IMR-90 (cell line): Measurements from ENCODE around the gene ING2. TPM values are rescaled to one million over a fixed set of nuclear protein-coding genes. Genes with fewer than 3 reads are reported as not detected.
A peak's percentile ranks its signal among the peaks of the same experiment; 100 is the strongest.

ENCODE experiments used
- ATAC-seq: fragments of 200-7000 bp; cut with Tn5 transposase; 2 replicates; pipeline ENCODE4 v1.9.1; 2020; ENCODE audit warnings: low read depth, mild to moderate bottlenecking, moderate library complexity
- BruUV-seq: library from RNA; stranded (reverse); fragments of 400-500 nt; replicated peaks from 2 replicates; lab custom pipeline; 2021; lab: Mats Ljungman, UMichigan
- CTCF ChIA-PET: fragments of 300-600 bp; formaldehyde crosslinking; extraction: SDS; loops from one replicate; lab custom pipeline; 2021; ENCODE audit warnings: antibody characterized with exemption; lab: Yijun Ruan, JAX
- POLR2A ChIA-PET: fragments of 300-600 bp; sonication (Branson Sonifier 250); formaldehyde crosslinking; loops from one replicate; lab custom pipeline; 2022; ENCODE audit warnings: antibody characterized with exemption; ENCODE audit not compliant: unreplicated experiment; lab: Charles Lee
- DNase-seq: peaks from one replicate; pipeline ENCODE4 v3.0.0; 2013
- H2AFZ ChIP-seq: replicated peaks from 2 replicates; pipeline ENCODE3; 2013; ENCODE audit warnings: low read length, mild to moderate bottlenecking; ENCODE audit not compliant: poor library complexity
- H2AK5ac ChIP-seq: 2 replicates; pipeline ENCODE4 v1.6.1; 2013; ENCODE audit warnings: low read depth, low read length, inconsistent platforms
- H2AK9ac ChIP-seq: replicated peaks from 2 replicates; pipeline ENCODE3; 2013; ENCODE audit warnings: mild to moderate bottlenecking, low read depth, low read length, moderate library complexity; ENCODE audit not compliant: poor library complexity
- H2BK120ac ChIP-seq: 2 replicates; pipeline ENCODE4 v1.6.1; 2013; ENCODE audit warnings: low read depth, low read length, inconsistent platforms
- H2BK15ac ChIP-seq: 3 replicates; pipeline ENCODE4 v1.6.1; 2013; ENCODE audit warnings: low read depth, low read length, inconsistent platforms
- H2BK20ac ChIP-seq: 2 replicates; pipeline ENCODE4 v1.6.1; 2013; ENCODE audit warnings: low read depth, mild to moderate bottlenecking, inconsistent platforms, low read length, moderate library complexity
- H2BK5ac ChIP-seq: 2 replicates; pipeline ENCODE4 v1.6.1; 2013; ENCODE audit warnings: mild to moderate bottlenecking, low read depth, low read length, inconsistent platforms; ENCODE audit not compliant: poor library complexity, severe bottlenecking
- H3K14ac ChIP-seq: replicated peaks from 2 replicates; pipeline ENCODE4 v1.6.1; 2013; ENCODE audit warnings: low read depth, low read length, inconsistent platforms
- H3K18ac ChIP-seq: 2 replicates; pipeline ENCODE4 v1.6.1; 2013; ENCODE audit warnings: low read depth, low read length, control low read depth
- H3K23ac ChIP-seq: 2 replicates; pipeline ENCODE4 v1.6.1; 2013; ENCODE audit warnings: low read depth, low read length, inconsistent platforms
- H3K27ac ChIP-seq: 2 replicates; pipeline ENCODE4 v1.5.1; 2013; ENCODE audit warnings: mild to moderate bottlenecking, control low read depth, low read length; ENCODE audit not compliant: insufficient read depth
- H3K27me3 ChIP-seq: 2 replicates; pipeline ENCODE4 v1.6.1; 2013; ENCODE audit warnings: low read length; ENCODE audit not compliant: control insufficient read depth, insufficient read depth
- H3K36me3 ChIP-seq: 2 replicates; pipeline ENCODE4 v1.6.1; 2013; ENCODE audit warnings: low read length, mixed read lengths; ENCODE audit not compliant: control insufficient read depth, insufficient read depth
- H3K4ac ChIP-seq: 2 replicates; pipeline ENCODE4 v1.6.1; 2013; ENCODE audit warnings: low read depth, low read length, inconsistent platforms
- H3K4me1 ChIP-seq: 2 replicates; pipeline ENCODE4 v1.6.1; 2013; ENCODE audit warnings: low read length, mixed read lengths; ENCODE audit not compliant: control insufficient read depth, insufficient read depth
- H3K4me2 ChIP-seq: 2 replicates; pipeline ENCODE4 v1.6.1; 2013; ENCODE audit warnings: low read depth, mild to moderate bottlenecking, control low read depth, low read length, moderate library complexity
- H3K4me3 ChIP-seq: 2 replicates; pipeline ENCODE4 v1.5.1; 2013; ENCODE audit warnings: low read depth, mild to moderate bottlenecking, control low read depth, low read length, moderate library complexity; ENCODE audit not compliant: insufficient read depth
- H3K56ac ChIP-seq: 2 replicates; pipeline ENCODE4 v1.6.1; 2013; ENCODE audit warnings: low read length, inconsistent platforms; ENCODE audit not compliant: insufficient read depth; ENCODE audit errors: extremely low read depth
- H3K79me1 ChIP-seq, 2 experiments: 2 replicates each; pipeline ENCODE4 v1.6.1; 2013; ENCODE audit warnings: low read length in 2 of 2, inconsistent platforms in 1 of 2, low read depth in 1 of 2
- H3K9ac ChIP-seq: 2 replicates; pipeline ENCODE4 v1.6.1; 2013; ENCODE audit warnings: low read depth, low read length, control low read depth
- H3K9me1 ChIP-seq: 2 replicates; pipeline ENCODE4 v1.6.1; 2013; ENCODE audit warnings: low read length, inconsistent platforms; ENCODE audit not compliant: insufficient read depth
- H3K9me3 ChIP-seq: 2 replicates; pipeline ENCODE4 v1.6.1; 2013; ENCODE audit warnings: low read length; ENCODE audit not compliant: control insufficient read depth, insufficient read depth
- H4K20me1 ChIP-seq: 2 replicates; pipeline ENCODE4 v1.6.1; 2013; ENCODE audit warnings: low read length, inconsistent platforms; ENCODE audit not compliant: insufficient read depth
- H4K5ac ChIP-seq: 2 replicates; pipeline ENCODE4 v1.6.1; 2013; ENCODE audit warnings: mild to moderate bottlenecking, low read depth, low read length, control low read depth
- H4K8ac ChIP-seq, 2 experiments: 2 replicates each; pipeline ENCODE4 v1.6.1; 2013; ENCODE audit warnings: low read depth in 2 of 2, low read length in 2 of 2, control low read depth in 1 of 2, inconsistent platforms in 1 of 2
- H4K91ac ChIP-seq: 2 replicates; pipeline ENCODE4 v1.6.1; 2013; ENCODE audit warnings: low read depth, low read length, inconsistent platforms; ENCODE audit not compliant: insufficient read depth
- BHLHE40 ChIP-seq: fragments of 150-350 bp; IDR thresholded peaks from 2 replicates; pipeline ENCODE4 v1.6.1; 2016; ENCODE audit warnings: mild to moderate bottlenecking, low read depth, low read length
- CEBPB ChIP-seq: IDR thresholded peaks from 2 replicates; pipeline ENCODE4 v1.6.1; 2012; ENCODE audit warnings: low read depth, low read length, improper control_type of control experiment
- CHD1 ChIP-seq: IDR thresholded peaks from 2 replicates; pipeline ENCODE4 v1.6.1; 2012; ENCODE audit warnings: low read depth, low read length, improper control_type of control experiment
- MAFK ChIP-seq: IDR thresholded peaks from 2 replicates; pipeline ENCODE4 v1.6.1; 2012; ENCODE audit warnings: low read depth, low read length, improper control_type of control experiment
- MXI1 ChIP-seq: IDR thresholded peaks from 2 replicates; pipeline ENCODE4 v1.6.1; 2012; ENCODE audit warnings: low read depth, mild to moderate bottlenecking, low read length, moderate library complexity, borderline replicate concordance
- NFE2L2 ChIP-seq: fragments of 150-350 bp; IDR thresholded peaks from 2 replicates; pipeline ENCODE4 v1.6.1; 2016; ENCODE audit warnings: low read depth, mild to moderate bottlenecking, low read length
- POLR2A ChIP-seq: IDR thresholded peaks from 2 replicates; pipeline ENCODE4 v1.6.1; 2012; ENCODE audit warnings: mild to moderate bottlenecking, low read depth, low read length
- RCOR1 ChIP-seq: IDR thresholded peaks from 2 replicates; pipeline ENCODE4 v1.6.1; 2012; ENCODE audit warnings: mild to moderate bottlenecking, low read length, improper control_type of control experiment; ENCODE audit not compliant: insufficient replicate concordance
- WGBS, 2 experiments: methylation state at CpG; one replicate each; pipeline versions ENCODE4 v1.1.5 to v1.1.7; 2013; ENCODE audit warnings: missing lambda C conversion rate in 2 of 2; ENCODE audit not compliant: insufficient read length in 1 of 2; ENCODE audit errors: extremely low coverage in 2 of 2; 5-methylcytosine and 5-hydroxymethylcytosine counted together
- dilution Hi-C: fragments of 300-500 bp; cut with HindIII; formaldehyde crosslinking; loops from one replicate; pipeline ENCODE4 v1.14.3; 2018; ENCODE audit warnings: low sequenced_read_pairs; ENCODE audit not compliant: unreplicated experiment
- in situ Hi-C: fragments of 300-500 bp; cut with MboI; formaldehyde crosslinking; loops from 3 replicates; pipeline ENCODE4 v1.14.3; 2019; ENCODE audit warnings: low sequenced_read_pairs, inconsistent platforms, mixed read lengths
- intact Hi-C: fragments of 100-400 bp; cut with micrococcal nuclease; formaldehyde crosslinking; loops from 2 replicates; pipeline ENCODE4 v1.10.0; 2022
- polyA plus RNA-seq, 3 experiments: library from polyadenylated mRNA; depleted of rRNA; stranded (reverse); fragments of >200 nt; gene quantifications; 2 replicates each; pipeline ENCODE4 v1.2.3, GENCODE V29; 2012; ENCODE audit warnings: low replicate concordance in 1 of 3
- total RNA-seq: library from RNA; depleted of rRNA; stranded (reverse); fragments of >200 nt; gene quantifications from 2 replicates; pipeline ENCODE4 v1.2.3, GENCODE V29; 2012
- TF ChIP-seq, protein P1 (sequence below): fragments of 150-350 bp; IDR thresholded peaks from 2 replicates; pipeline ENCODE4 v1.6.1; 2017; ENCODE audit warnings: mild to moderate bottlenecking, antibody characterized with exemption, low read length, low read depth

ING2 gene
- total and polyA plus RNA-seq, 2 of the 4 experiments (the other 2 are of a cell fraction): 2.5 to 9.5 TPM

DNA sequence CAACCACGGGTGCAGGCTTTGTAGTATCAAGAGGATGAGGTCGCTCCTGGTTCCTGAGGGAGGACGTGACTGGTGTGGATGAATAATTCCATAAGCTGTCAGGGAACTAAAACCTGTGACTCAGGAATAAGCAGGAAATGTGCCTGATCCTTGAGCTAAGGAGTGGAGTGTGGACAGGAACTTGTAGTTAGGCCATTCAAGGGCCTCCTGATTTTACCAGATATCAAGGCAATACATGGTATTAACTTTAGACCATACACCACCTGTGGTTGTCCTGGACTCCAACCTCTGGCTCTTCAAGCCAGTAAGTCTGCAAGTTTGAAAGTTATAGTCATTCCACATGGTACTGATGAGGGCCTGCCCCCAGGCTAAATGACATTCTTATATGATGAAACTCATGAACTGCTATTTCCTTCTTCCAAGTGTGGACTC is 12.1 kb upstream of the ING2 start:
- no peaks in the 10 kb centered on the region for H4K20me1 ChIP-seq
- H3K27me3 ChIP-seq: no peaks in the 10 kb centered on the region
- DNase-seq: peak; percentile 79
- TF ChIP-seq MXI1: no peak
- no peak for TF ChIP-seq RCOR1
- TF ChIP-seq CEBPB: no peak
- no peak for TF ChIP-seq POLR2A
- TF ChIP-seq MAFK: no peak
- no peak for TF ChIP-seq CHD1
- TF ChIP-seq NFE2L2: no peak
- TF ChIP-seq, protein P1, sequence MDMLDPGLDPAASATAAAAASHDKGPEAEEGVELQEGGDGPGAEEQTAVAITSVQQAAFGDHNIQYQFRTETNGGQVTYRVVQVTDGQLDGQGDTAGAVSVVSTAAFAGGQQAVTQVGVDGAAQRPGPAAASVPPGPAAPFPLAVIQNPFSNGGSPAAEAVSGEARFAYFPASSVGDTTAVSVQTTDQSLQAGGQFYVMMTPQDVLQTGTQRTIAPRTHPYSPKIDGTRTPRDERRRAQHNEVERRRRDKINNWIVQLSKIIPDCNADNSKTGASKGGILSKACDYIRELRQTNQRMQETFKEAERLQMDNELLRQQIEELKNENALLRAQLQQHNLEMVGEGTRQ: no peak
- TF ChIP-seq BHLHE40: no peak
- H3K9me1 ChIP-seq: no peaks in the 10 kb centered on the region
- peak overlapping the region; percentile 23; the same call in 1 of the 2 replicates for H2BK20ac ChIP-seq
- intact Hi-C loops (no loop called here), in situ Hi-C loops (no loop called here), dilution Hi-C loops (no loop called here)
- CTCF ChIA-PET: interaction anchor here (0.7 kb wide), 1 partner anchor 575 kb away, joined by 3 read pairs; no protein-coding TSS in a partner anchor
- H2BK15ac ChIP-seq: peak overlapping the region; percentile 9; the same call in 1 of the 3 replicates
- peak overlapping the region in 1 of 2 experiments; percentile 39; a peak in 2 of 4 replicates for H4K8ac ChIP-seq
- H3K4ac ChIP-seq: peak overlapping the region; percentile 26; the same call in 1 of the 2 replicates
- H3K56ac ChIP-seq: no peak overlapping the region
- no peak overlapping the region; the same call in 1 of the 2 replicates for H2AK5ac ChIP-seq
- H4K5ac ChIP-seq: no peak overlapping the region
- no peak overlapping the region for H3K9ac ChIP-seq
- H3K9me3 ChIP-seq: 0 out of 2 replicates have a peak, but pooled peaks cover 5% of the 10 kb centered on the region
- H3K79me1 ChIP-seq: no peaks in the 10 kb centered on the region; a peak in 1 of 4 replicates
- peak overlapping the region; percentile 5; the same call in 1 of the 2 replicates for H4K91ac ChIP-seq
- BruUV-seq: no TSS peak
- no peak overlapping the region for H3K23ac ChIP-seq
- 0 out of 2 replicates have a peak overlapping the region, but pooled peaks have one; percentile 20 for H3K27ac ChIP-seq
- H3K18ac ChIP-seq: no peak overlapping the region
- no peak overlapping the region for H2AK9ac ChIP-seq
- H3K36me3 ChIP-seq: no peaks in the 10 kb centered on the region
- H2AFZ ChIP-seq: peak overlapping the region; percentile 48
- H3K4me2 ChIP-seq: no peak overlapping the region
- POLR2A ChIA-PET: interaction anchor here (0.7 kb wide), 1 partner anchor 11 kb away, joined by 3 read pairs; no protein-coding TSS in a partner anchor
- peak overlapping the region; percentile 45; the same call in 1 of the 2 replicates for H2BK120ac ChIP-seq
- H2BK5ac ChIP-seq: peak overlapping the region; percentile 51
- H3K14ac ChIP-seq: 0 out of 2 replicates have a peak overlapping the region, but pooled peaks have one; percentile 15
- 20% methylated on average over 1 of the region's 3 CpGs; no CpG with 5 or more reads in 1 of the 2 experiments for WGBS, 2 experiments
- no peak overlapping the region for H3K4me3 ChIP-seq
- peaks cover 3% of the 10 kb centered on the region for H3K4me1 ChIP-seq
- peak; percentile 88 for ATAC-seq
